NCI-H524 treated with DMSO at 0.1 percent for 48 hours (cell line): ENCODE data around the gene COLEC12.
"Not testable (repeated sequence)": the region's sequence is repeated elsewhere in the genome, so short reads cannot be mapped to it uniquely, and the experiment has no call there.

Experiments used
- DNase-seq: peaks from one replicate; lab custom pipeline; 2025; lab: John Stamatoyannopoulos, UW

COLEC12 gene

GRCh38 chr18:320155-320554 lies 180.3 kb downstream of the COLEC12 start:
- no peak for DNase-seq

DNA sequence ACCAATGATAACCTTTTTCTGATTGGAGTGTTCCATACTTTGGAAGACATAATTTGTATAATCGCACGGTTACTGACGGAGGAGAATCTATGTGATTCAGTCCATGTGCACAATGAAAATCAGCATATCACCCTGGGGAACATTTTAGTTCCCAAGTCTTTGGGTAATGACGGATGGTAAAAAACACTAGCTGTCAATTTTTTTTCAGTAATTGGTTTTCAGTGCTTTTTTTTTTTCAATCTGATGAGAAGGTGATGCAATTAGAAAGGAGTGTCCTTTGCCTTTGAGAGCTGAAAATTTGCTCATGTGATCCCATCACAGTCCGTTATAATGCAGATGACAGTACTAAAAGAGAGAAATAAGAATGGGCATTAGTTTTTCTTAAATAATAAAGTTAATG lies 180.8 kb downstream of the COLEC12 start:
- DNase-seq, result no peak

DNA sequence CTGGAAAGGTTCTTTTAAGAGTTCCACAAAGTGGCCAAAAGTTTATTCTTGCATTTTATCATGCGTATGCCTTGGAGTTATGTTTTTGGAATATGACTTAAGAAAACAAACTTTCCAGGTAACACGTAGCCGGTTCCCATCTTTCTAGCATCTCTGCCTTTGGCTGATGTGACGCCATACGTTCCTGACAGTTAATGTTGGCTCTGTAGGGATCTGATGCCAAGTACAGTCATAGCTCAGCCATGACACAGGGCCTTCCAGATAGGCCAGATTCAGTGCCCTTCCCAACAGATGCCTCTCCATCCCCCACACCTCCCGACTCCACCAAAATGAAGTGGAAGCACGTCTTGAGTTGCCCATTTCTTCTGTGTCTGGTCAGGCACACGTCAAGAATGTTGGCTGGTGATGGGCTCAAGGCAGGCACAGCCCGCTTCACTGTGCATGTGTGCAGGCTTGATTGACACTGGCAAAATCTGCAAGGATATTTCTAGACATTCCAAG lies 181.7 kb downstream of the COLEC12 start:
- no peak for DNase-seq

GRCh38 chr18:317618-318017 lies 182.9 kb downstream of the COLEC12 start:
- no peak for DNase-seq

DNA sequence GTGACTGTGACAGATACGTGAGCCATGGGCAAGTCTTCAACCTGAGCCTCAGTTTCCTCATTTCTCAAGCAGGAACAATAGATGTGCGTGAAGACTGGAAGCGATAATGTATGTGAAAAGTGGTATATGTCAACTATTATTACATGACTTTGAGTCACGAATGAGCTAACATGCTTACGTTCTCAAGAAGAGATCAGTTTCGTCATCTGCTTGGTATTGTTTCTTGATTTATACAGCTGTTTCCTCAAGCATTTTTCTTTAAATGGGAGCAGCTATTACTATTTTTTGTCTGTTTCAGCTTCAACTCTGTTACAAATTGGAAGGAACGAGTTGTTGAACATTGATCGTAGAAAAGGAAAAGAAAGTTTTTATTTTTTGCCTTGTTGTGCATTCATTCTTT lies 184.1 kb downstream of the COLEC12 start:
- no peak for DNase-seq

GRCh38 chr18:313931-314330 lies 186.6 kb downstream of the COLEC12 start:
- DNase-seq, result no peak

- DNase-seq, result no peak
Observed at GRCh38 chr18:312415-312814, 188.1 kb downstream of the COLEC12 start.

DNA sequence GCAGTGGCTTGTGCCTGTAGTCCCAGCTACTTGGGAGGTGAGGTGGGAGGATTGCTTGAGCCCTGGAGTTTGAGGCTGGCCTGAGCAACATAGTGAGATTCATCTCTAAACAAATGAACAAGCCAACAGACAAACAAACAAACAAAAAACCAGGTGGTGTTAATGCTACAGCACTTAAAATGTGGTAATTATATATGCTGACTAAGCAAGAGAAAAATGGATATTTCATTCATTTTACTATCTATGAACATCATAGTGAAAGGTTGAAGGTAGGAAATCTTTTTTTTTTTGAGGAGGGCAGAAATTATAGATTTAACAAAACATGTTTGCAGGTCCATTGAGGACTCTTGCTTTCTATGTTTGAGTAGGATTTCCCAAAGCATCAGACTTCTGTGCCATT lies 190.5 kb downstream of the COLEC12 start:
- DNase-seq, result no peak

DNA sequence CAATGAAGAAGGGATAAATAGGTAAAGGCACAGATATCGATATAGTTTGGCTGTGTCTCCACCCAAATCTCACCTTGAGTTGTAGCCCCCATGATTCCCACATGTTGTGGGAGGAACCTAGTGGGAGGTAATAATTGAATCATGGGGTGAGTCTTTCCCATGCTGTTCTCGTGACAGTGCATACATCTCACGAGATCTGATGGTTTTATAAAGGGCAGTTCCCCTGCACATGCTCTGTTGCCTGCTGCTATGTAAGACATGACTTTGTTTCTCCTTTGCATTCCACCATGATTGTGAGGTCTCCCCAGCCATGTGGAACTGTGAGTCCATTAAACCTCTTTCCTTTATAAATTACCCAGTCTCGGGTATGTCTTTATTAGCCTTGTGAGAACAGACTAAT lies 192.4 kb downstream of the COLEC12 start:
- DNase-seq, result not testable (repeated sequence)

- no peak for DNase-seq
Observed at GRCh38 chr18:306608-307255, 193.8 kb downstream of the COLEC12 start.

GRCh38 chr18:305003-305501 lies 195.4 kb downstream of the COLEC12 start:
- DNase-seq, result no peak

GRCh38 chr18:303607-304006 lies 196.9 kb downstream of the COLEC12 start:
- no peak for DNase-seq

GRCh38 chr18:303011-303410 lies 197.5 kb downstream of the COLEC12 start:
- DNase-seq, result no peak

GRCh38 chr18:302097-302496 lies 198.4 kb downstream of the COLEC12 start:
- DNase-seq, result no peak

GRCh38 chr18:297936-298335 lies 202.6 kb downstream of the COLEC12 start:
- DNase-seq, result no peak

DNA sequence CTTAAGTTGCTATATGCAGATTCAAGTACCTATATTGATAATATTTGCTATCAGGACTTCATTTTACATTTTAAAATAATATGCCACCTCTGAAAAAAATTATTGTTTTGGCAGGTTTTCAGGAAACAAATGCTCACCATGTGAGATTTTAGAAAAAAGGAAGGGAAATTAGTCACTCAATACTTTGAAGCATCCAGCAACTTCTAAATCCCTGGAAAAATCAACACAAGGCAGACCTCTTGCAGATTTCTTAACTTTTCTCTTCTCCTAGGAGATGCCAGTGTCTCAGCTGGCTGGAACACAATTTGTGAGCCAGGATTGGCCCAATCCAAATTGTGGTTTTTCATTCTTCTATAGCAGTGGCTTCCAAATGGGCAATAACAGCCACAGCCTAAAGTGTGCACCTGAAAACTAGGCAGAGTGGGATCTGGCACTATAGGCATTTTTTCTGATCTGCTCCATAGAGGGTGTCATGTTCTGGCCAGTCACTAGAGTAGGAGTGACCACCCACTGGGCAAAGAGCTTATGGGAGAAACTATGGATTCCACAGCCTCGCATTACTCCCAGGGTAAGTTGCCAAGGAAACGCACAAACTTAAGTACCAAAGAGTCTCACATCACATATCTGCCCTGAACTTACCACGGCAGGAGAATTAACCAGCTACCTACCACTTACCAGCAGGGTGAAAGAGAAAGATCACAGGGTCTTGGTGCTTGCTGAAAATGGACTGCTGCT lies 204.6 kb downstream of the COLEC12 start:
- no peak for DNase-seq

GRCh38 chr18:294566-294965 lies 205.9 kb downstream of the COLEC12 start:
- DNase-seq, result no peak

DNA sequence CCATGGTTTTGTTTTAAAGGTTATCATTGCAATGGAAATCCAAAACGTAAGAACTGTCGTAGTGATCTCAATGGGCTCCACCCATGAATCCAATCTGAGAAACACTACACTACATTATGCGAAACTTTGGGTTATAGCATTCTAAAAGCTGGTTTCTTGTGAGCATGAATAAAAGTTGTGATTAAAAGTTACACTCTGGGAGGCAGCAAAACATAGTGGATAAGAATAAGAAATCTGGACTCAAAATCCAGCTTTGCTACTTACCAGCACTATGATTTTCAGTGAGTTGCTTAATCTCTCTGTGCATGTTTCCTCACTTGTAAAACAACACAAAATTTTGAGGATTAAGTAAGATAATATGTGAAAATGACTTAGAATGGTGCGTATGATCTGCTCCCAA lies 207.0 kb downstream of the COLEC12 start:
- no peak for DNase-seq

DNA sequence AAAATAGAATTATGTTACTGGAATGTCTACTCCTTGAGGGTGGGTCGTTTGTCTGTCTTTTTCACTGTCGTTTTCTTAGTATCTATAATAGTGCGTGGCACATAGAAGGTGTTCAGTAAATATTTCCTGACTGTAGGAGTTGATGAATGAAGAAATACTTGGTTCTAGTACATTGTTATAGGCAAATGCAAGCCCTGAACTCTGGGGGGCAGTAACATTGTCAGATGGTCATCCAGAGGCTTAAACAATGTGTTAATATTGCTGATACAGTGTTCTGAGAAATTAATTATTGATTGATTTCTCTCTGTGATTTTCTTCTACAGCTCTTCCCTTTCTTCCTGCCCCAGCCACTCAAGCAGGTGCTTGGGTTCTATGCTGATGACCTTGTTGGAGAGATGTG lies 208.2 kb downstream of the COLEC12 start:
- no peak for DNase-seq

- not testable (repeated sequence) for DNase-seq
Observed at GRCh38 chr18:289970-290369, 210.5 kb downstream of the COLEC12 start.

DNA sequence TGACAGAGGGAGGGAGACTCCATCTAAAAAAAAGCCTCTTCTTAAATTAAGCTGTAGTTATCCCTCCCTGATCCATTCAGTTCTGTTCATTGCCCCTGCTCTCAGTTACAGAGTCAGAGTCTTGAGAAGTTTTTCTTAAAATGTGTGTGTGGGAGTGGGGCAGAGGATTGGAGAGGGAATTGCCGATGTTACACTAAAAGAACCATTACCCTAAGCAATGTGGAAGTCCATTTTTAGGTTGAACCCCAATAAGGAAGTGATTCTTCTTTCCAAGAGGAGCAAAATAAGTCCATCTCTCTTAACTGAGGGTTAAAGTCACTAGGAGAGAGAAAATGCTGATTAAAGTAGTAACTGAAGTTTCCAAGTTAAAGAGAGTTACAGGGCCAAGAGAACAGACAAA lies 211.5 kb downstream of the COLEC12 start:
- DNase-seq, result no peak

DNA sequence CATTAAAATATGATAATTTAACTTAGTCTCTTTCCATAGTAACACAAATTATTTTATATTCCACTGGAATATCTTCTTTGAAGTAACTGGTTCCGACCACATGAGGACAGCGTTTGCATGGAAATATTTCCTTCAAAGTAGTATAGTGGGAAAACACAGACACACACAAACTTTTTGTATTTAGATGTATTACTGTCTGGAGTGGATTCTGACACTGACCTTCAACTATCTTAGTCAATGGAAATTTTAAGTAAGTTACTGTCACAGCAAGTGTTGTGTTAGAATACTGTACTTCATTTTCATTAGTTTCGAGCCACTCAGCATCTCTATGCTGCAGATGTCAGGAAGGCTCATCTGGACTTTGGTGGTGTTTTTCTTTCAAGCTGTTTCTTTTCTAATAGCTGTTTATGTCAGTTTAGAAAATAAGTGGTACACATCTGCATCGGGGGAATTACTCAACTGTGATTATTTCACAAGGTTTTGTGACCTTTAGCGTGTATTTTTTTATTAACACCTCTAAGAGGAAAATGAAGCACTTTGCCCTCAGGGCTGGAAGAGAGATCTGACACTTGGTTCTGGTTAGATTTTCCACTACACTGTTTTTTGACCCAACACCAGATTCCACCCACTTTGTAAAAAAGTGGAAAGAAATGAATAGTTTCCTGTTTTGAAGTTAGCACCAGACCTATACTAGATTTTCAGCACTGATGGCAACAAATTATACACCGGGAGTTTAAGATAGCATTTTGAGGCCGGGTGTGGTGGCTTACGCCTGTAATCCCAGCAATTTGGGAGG lies 213.8 kb downstream of the COLEC12 start:
- DNase-seq, result no peak

- no peak for DNase-seq
Observed at GRCh38 chr18:285817-286216, 214.7 kb downstream of the COLEC12 start.
